NCI-H2081 (cell line): ENCODE data around the gene TMEM255B.

Source experiments
- DNase-seq, 2 experiments: peaks; one replicate each; lab custom pipeline; 2025; lab: John Stamatoyannopoulos, UW

Gene TMEM255B

GRCh38 chr13:113768018-113768905 is 9.2 kb downstream of the TMEM255B start:
- DNase-seq, result no peak

- no peak for DNase-seq
Measured at GRCh38 chr13:113769106-113769505, 10.1 kb downstream of the TMEM255B start.

GRCh38 chr13:113769881-113770280 is 10.9 kb downstream of the TMEM255B start:
- DNase-seq, result no peak

GRCh38 chr13:113770441-113770840 is 11.4 kb downstream of the TMEM255B start:
- no peak for DNase-seq

- no peak for DNase-seq
Measured at GRCh38 chr13:113770937-113771336, 11.9 kb downstream of the TMEM255B start.

- no peak for DNase-seq
Measured at GRCh38 chr13:113771709-113772331, 12.8 kb downstream of the TMEM255B start.

- no peak for DNase-seq
Measured at GRCh38 chr13:113774177-113775107, 15.4 kb downstream of the TMEM255B start.

- DNase-seq, result no peak
Measured at GRCh38 chr13:113775451-113776145, 16.6 kb downstream of the TMEM255B start.

GRCh38 chr13:113776231-113777125 is 17.5 kb downstream of the TMEM255B start:
- DNase-seq, result peak in 1 of 2 experiments; percentile 10

- DNase-seq, result no peak
Measured at GRCh38 chr13:113777311-113778260, 18.6 kb downstream of the TMEM255B start.

- DNase-seq, result no peak
Measured at GRCh38 chr13:113781571-113781970, 22.5 kb downstream of the TMEM255B start.

GRCh38 chr13:113782472-113782871 is 23.4 kb downstream of the TMEM255B start:
- DNase-seq, result no peak

GRCh38 chr13:113783200-113783881 is 24.3 kb downstream of the TMEM255B start:
- DNase-seq, result no peak

GRCh38 chr13:113783966-113784644 is 25.1 kb downstream of the TMEM255B start:
- no peak for DNase-seq

- no peak for DNase-seq
Measured at GRCh38 chr13:113784645-113785024, 25.6 kb downstream of the TMEM255B start.

- no peak for DNase-seq
Measured at GRCh38 chr13:113785051-113786010, 26.3 kb downstream of the TMEM255B start.

- no peak for DNase-seq
Measured at GRCh38 chr13:113786262-113786841, 27.3 kb downstream of the TMEM255B start.
